Loucy (cell line): ENCODE data around the gene SPNS1.

Source experiments
- EZH2phosphoT487 ChIP-seq: fragments of 200-600 bp; IDR thresholded peaks from 2 replicates; pipeline ENCODE4 v1.6.1; 2018; ENCODE audit warnings: antibody characterized with exemption, mild to moderate bottlenecking, moderate library complexity, borderline replicate concordance
- TF ChIP-seq, protein P1 (sequence below): fragments of 200-600 bp; sonication (generic); conservative IDR thresholded peaks from 2 replicates; pipeline ENCODE4 v1.5.1; 2014; ENCODE audit warnings: mild to moderate bottlenecking, antibody characterized with exemption, low read length

DNA sequence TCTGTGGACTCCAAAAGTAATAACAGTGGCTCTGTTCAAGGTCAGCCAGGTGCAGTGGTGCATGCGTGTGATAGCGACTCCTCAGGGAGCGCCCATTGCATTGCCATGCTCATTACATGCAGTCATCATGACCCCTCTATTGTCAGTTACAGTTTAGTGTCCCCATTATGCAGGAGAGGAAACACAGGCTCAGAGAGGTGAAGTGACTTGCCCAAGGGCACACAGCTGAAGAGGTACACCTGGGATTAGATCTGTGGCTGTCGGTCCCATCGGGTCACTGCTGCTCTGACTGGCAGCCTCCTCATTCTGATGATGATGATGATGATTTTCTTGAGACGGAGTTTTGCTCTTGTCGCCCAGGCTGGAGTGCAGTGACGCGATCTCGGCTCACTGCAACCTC, 17.9 kb downstream of the SPNS1 start:
- TF ChIP-seq, protein P1, sequence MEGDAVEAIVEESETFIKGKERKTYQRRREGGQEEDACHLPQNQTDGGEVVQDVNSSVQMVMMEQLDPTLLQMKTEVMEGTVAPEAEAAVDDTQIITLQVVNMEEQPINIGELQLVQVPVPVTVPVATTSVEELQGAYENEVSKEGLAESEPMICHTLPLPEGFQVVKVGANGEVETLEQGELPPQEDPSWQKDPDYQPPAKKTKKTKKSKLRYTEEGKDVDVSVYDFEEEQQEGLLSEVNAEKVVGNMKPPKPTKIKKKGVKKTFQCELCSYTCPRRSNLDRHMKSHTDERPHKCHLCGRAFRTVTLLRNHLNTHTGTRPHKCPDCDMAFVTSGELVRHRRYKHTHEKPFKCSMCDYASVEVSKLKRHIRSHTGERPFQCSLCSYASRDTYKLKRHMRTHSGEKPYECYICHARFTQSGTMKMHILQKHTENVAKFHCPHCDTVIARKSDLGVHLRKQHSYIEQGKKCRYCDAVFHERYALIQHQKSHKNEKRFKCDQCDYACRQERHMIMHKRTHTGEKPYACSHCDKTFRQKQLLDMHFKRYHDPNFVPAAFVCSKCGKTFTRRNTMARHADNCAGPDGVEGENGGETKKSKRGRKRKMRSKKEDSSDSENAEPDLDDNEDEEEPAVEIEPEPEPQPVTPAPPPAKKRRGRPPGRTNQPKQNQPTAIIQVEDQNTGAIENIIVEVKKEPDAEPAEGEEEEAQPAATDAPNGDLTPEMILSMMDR = no peak
- no peak for TF ChIP-seq EZH2phosphoT487
